Activated naive CD4-positive, alpha-beta T cell treated with anti-CD3 and anti-CD28 coated beads, Interleukin-2, amount 50 U/mL, for 72 hours (primary cell): Measurements from ENCODE around the gene ERC2. TPM values are rescaled to one million over a fixed set of nuclear protein-coding genes. Genes with fewer than 3 reads are reported as not detected.

ENCODE experiments used
- ATAC-seq, 2 donors: fragments of 150-1000 bp; cut with Tn5 transposase; 2 replicates each; pipeline ENCODE4 v1.10.0; 2021; ENCODE audit warnings: mild to moderate bottlenecking in 2 of 2, moderate library complexity in 2 of 2
- DNase-seq, 2 donors: peaks; one replicate each; pipeline ENCODE4 v3.0.0; 2021 to 2022; ENCODE audit warnings: low spot score in 2 of 2
- H3K27ac Mint-ChIP-seq, 2 donors: one replicate each; pipeline ENCODE4 v1.8.0; 2022; ENCODE audit warnings: mild to moderate bottlenecking in 2 of 2, mixed read lengths in 2 of 2
- H3K36me3 Mint-ChIP-seq, 2 donors: one replicate each; pipeline ENCODE4 v1.8.0; 2022; ENCODE audit warnings: mixed read lengths in 2 of 2
- H3K9me3 Mint-ChIP-seq, 2 donors: one replicate each; pipeline ENCODE4 v1.8.0; 2022; ENCODE audit warnings: mixed read lengths in 2 of 2
- total RNA-seq, 2 donors: library from RNA; stranded (reverse); gene quantifications; one replicate each; pipeline ENCODE4 v1.2.3, GENCODE V29; 2022

The ERC2 gene
- total RNA-seq, 2 donors from 2014 or later, result 0.58 TPM; not detected in 1

DNA sequence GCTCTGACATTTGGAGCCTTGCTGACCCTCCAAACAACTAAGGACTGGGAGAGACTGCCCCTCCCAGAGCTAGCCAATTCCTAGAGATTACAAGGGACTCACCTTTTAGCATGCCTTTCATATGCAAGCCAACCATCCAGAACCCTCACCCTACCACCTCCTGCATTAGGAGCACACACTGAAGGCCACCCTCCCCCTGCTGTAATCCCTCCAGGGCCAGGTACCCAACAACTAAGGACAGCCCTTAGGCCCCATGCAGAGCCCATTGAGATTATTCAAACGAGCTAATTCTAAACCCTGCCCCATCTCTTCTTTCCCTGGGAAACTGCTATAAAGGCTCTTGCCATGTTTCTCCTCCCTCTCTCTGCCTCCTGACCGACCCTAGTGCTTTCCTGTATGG is 352.6 kb downstream of the ERC2 start:
- Mint-ChIP-seq H3K27ac (no peak overlapping the region), H3K36me3 (no peaks in the 10 kb centered on the region), H3K9me3 (peaks cover 7 to 15% of the 10 kb centered on the region in 2 donors)
- ATAC-seq, result no peak
- DNase-seq, result no peak

- DNase-seq (no peak), ATAC-seq (no peak)
- Mint-ChIP-seq H3K36me3 (no peaks in the 10 kb centered on the region), H3K27ac (no peak overlapping the region), H3K9me3 (peaks cover 7 to 15% of the 10 kb centered on the region in 2 donors)
Observed at GRCh38 chr3:56115199-56115598, 353.1 kb downstream of the ERC2 start.

- Mint-ChIP-seq H3K36me3 (no peaks in the 10 kb centered on the region), H3K27ac (no peak overlapping the region), H3K9me3 (peaks cover 7 to 15% of the 10 kb centered on the region in 2 donors)
- no peak for ATAC-seq
- no peak for DNase-seq
Observed at GRCh38 chr3:56113908-56114307, 354.4 kb downstream of the ERC2 start.

DNA sequence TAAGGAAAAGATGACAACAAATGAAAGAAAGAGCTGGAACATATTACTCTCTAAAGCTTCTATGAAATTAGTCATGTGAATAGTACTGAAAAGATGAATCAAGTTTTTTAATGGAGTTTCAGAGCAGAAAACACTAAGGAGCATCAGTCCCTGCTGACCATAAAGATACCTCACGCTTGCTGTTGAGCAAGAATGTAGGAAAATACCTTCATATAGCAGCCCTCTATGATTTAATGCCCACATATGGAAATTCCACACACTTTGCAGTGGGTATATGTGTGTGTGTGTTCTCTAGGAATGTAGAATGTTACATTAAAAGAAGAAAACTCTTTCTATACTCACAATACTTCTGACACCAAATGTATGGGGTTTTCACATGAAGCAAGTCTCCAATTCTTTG is 355.0 kb downstream of the ERC2 start:
- ATAC-seq (no peak), DNase-seq (no peak)
- Mint-ChIP-seq H3K36me3 (no peaks in the 10 kb centered on the region), H3K9me3 (peaks cover 7 to 15% of the 10 kb centered on the region in 2 donors), H3K27ac (no peak overlapping the region)

DNA sequence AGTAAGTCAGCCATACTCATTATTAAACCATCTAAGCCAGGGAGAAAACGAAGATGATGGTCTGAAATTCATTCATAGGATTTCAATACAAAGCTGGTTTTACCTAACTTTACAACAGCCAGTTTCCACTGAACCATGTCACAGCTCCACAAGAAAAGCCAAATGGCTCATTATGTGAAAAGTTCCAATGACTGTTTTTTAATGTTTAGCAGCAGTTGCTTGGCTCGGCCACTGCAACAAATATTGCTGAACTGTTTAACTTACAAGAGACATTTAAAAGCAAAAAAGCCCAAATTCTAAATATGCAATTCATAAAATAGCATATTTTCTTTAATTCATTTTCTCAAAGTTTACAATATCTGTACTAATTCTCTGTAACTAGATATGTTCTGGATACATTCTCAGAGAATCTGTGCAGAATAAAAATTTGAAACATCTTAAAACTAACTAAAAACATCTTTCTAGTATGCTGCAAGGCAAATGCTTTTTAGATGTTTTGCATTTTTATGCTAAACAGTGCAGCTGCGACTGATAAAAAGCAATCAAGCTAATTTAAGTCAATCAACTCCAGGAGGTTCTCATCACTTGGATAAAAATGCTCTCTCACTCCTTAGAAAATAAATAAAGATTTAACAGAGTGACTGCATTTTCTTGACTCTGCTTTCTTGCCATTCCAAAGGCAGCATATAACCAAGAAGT is 356.5 kb downstream of the ERC2 start:
- no peaks in the 10 kb centered on the region for H3K36me3 Mint-ChIP-seq
- DNase-seq (no peak), ATAC-seq (no peak)
- peaks cover 3 to 9% of the 10 kb centered on the region in 2 donors for H3K9me3 Mint-ChIP-seq
- no peak overlapping the region for H3K27ac Mint-ChIP-seq

DNA sequence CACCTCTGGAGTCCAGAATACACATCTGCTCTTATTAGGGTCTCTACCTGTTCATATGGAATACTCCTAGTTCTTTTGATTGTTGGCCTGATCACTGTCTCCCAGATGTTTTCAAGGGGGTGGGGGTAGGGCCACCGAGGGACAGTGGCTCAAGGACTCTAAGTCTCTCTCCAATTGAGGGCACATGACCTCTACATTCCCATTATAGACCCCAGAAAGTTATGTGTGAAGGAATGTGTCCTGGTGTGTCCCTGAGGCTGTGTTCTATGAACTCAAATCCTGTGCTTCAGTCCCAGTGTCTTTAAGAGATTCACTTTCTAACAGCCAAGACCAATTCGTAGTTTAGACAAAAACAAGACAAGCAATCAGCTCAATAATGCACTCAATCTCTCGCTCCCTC is 357.4 kb downstream of the ERC2 start:
- H3K27ac Mint-ChIP-seq, result no peak overlapping the region
- DNase-seq (no peak), ATAC-seq (no peak)
- no peaks in the 10 kb centered on the region for H3K36me3 Mint-ChIP-seq
- H3K9me3 Mint-ChIP-seq, result peaks cover 3% of the 10 kb centered on the region in 2 donors

GRCh38 chr3:56107157-56107556 is 361.1 kb downstream of the ERC2 start:
- Mint-ChIP-seq H3K27ac (no peak overlapping the region), H3K9me3 (peaks cover 5 to 7% of the 10 kb centered on the region in 2 donors), H3K36me3 (no peaks in the 10 kb centered on the region)
- no peak for DNase-seq
- ATAC-seq, result no peak

- no peak overlapping the region for H3K27ac Mint-ChIP-seq
- ATAC-seq (no peak), DNase-seq (no peak)
- peaks cover 7 to 8% of the 10 kb centered on the region in 2 donors for H3K9me3 Mint-ChIP-seq
- no peaks in the 10 kb centered on the region for H3K36me3 Mint-ChIP-seq
Observed at GRCh38 chr3:56102032-56102431, 366.2 kb downstream of the ERC2 start.

DNA sequence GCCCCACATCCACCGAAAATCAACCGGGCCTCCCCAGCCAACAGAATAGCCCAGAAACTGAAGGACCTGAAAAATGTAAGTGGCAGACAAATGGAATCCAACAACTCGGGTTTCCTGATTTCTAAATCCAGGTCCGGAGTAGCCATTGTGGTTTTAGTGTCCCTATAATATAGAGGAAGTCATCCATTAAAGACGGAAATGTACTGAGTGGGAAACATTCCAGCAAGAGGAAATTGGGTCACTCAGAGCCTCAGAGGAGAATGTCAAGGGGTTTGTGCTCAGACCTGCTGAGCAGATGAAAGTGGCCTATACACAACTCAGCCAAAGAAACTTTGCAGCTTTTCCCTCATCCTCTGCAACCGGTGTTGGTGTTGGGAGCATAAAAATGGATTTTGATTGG is 366.7 kb downstream of the ERC2 start:
- H3K36me3 Mint-ChIP-seq, result no peaks in the 10 kb centered on the region
- DNase-seq, result no peak
- ATAC-seq, result no peak
- no peak overlapping the region for H3K27ac Mint-ChIP-seq
- H3K9me3 Mint-ChIP-seq, result peaks cover 7 to 8% of the 10 kb centered on the region in 2 donors

DNA sequence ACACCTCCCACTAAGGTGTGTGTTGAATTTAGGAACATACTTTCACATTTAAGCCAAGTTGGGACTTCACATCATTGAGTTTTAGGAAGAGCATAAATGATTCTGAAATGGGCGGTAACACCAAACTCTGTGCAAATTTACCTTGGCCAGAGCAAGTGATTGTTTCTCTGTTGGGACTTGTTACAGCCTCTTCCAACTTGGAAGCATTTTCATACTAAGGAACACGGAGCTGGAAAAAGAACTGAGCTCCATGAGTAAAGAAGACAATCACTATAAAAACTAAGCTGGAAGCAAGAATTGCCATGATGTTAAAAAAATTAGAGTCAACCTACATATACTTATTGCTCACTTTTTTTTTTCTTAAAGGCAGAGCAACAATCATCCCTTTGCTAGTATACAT is 371.3 kb downstream of the ERC2 start:
- no peak for DNase-seq
- H3K9me3 Mint-ChIP-seq, result peaks cover 0 to 3% of the 10 kb centered on the region in 2 donors
- no peak for ATAC-seq
- no peaks in the 10 kb centered on the region for H3K36me3 Mint-ChIP-seq
- H3K27ac Mint-ChIP-seq, result no peak overlapping the region

DNA sequence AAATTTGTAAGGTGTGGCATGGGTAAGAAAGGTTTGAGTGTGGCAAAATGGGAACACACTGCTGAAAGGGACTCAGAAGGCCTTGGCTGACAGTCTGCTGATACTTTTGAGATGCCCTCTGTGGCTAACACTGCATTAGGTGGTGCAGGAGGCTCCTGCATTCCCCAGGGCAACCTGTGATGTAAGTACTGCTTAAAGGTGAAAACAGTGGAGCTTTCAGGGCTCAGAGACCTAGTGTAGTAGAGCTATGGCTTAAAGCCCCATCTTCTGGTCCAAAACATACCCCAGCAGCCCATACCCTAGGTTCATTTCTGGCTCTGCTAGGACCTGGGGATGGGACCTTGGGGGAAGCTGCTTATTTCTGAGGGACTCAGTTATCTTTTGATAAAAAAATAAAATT is 374.1 kb downstream of the ERC2 start:
- Mint-ChIP-seq H3K27ac (no peak overlapping the region), H3K9me3 (peaks cover 0 to 3% of the 10 kb centered on the region in 2 donors), H3K36me3 (no peaks in the 10 kb centered on the region)
- DNase-seq (no peak), ATAC-seq (no peak)

DNA sequence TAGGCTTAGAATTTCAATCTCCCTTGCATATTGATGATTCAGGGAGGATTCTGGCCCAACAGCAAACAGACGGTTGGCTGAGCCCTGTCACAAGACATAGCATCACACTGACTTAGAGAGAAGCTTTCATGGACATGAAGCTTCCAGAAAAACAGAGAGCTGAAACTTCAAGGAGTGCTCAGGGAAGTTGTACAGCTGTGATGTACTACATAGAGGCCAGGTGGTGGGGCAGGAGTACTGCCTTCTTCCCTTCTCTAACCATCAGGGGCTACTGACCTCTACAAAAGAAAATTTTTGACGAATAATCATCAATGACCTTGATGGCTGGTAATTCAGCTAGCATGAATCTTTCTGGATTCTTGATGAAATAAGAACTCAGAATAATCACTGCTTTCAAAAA is 378.5 kb downstream of the ERC2 start:
- Mint-ChIP-seq H3K36me3 (no peaks in the 10 kb centered on the region), H3K9me3 (peaks cover 0 to 9% of the 10 kb centered on the region in 2 donors), H3K27ac (no peak overlapping the region)
- no peak for DNase-seq
- ATAC-seq, result no peak

DNA sequence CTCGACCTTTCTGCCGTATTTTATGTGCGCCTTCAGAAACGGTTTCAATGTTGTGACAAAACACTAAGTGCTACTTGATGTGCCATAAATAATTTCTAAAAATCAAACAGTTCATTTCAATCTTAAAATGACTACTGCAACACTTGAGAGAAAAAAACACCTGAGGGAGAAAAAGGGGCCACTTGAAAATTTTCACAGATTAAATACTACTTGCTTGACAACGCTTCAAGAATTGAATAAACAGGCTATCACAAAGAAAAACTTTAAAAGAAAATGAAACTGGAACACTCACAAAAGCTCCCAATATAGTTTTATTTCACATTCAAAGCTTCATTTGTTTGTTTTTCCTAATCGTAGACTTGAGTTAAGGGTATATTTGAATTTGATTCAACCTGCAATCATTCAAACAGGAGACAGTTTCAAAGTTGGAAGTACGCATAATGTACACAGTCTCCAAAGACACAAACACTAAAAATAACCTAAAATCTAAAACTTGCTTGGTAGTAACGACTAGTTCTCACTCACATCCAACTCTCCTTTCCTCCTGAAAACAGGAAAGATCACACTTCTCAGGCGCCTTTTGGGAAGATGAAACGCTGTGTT is 380.7 kb downstream of the ERC2 start:
- no peaks in the 10 kb centered on the region for H3K36me3 Mint-ChIP-seq
- DNase-seq (no peak), ATAC-seq (no peak)
- no peak overlapping the region for H3K27ac Mint-ChIP-seq
- peaks cover 3 to 9% of the 10 kb centered on the region in 2 donors for H3K9me3 Mint-ChIP-seq

GRCh38 chr3:56086355-56086754 is 381.9 kb downstream of the ERC2 start:
- Mint-ChIP-seq H3K36me3 (no peaks in the 10 kb centered on the region), H3K27ac (no peak overlapping the region), H3K9me3 (peaks cover 3 to 9% of the 10 kb centered on the region in 2 donors)
- DNase-seq, result no peak
- ATAC-seq, result no peak

DNA sequence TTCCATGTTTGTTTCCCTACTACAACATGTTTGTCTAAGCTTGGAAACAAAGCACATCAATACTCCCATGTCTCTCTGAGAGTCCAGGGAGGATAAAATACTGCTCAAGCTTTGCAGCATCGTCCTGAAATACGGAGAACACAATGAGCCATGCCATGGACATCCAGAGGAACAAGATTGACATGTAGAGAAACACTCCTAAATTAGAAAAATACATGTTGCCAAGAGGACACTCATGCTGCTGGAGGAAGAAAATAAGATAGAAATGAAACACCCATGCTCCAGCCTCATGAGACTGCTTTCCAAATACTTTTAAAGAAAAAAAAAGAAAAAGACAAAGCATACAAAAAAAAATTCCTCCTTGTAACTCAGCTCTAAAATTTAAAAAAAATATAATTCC is 387.0 kb downstream of the ERC2 start:
- no peaks in the 10 kb centered on the region for H3K36me3 Mint-ChIP-seq
- H3K9me3 Mint-ChIP-seq, result peaks cover 3 to 7% of the 10 kb centered on the region in 2 donors
- ATAC-seq (no peak), DNase-seq (no peak)
- H3K27ac Mint-ChIP-seq, result no peak overlapping the region

- no peaks in the 10 kb centered on the region for H3K36me3 Mint-ChIP-seq
- ATAC-seq, result no peak
- H3K9me3 Mint-ChIP-seq, result no peaks in the 10 kb centered on the region
- no peak for DNase-seq
- H3K27ac Mint-ChIP-seq, result no peak overlapping the region
Observed at GRCh38 chr3:56076746-56077145, 391.5 kb downstream of the ERC2 start.

GRCh38 chr3:56075089-56075488 is 393.2 kb downstream of the ERC2 start:
- DNase-seq (no peak), ATAC-seq (no peak)
- no peak overlapping the region for H3K27ac Mint-ChIP-seq
- no peaks in the 10 kb centered on the region for H3K9me3 Mint-ChIP-seq
- no peaks in the 10 kb centered on the region for H3K36me3 Mint-ChIP-seq

GRCh38 chr3:56069766-56070165 is 398.5 kb downstream of the ERC2 start:
- DNase-seq (no peak), ATAC-seq (no peak)
- Mint-ChIP-seq H3K9me3 (peaks cover 10 to 12% of the 10 kb centered on the region in 2 donors), H3K36me3 (peaks cover 0 to 10% of the 10 kb centered on the region in 2 donors), H3K27ac (no peak overlapping the region)
